Superior temporal gyrus (tissue), 1 donor: ENCODE results near the gene USF1.
"Not testable (repeated sequence)": the region's sequence is repeated elsewhere in the genome, so short reads cannot be mapped to it uniquely, and the experiment has no call there.

Experiments used
- DNase-seq: peaks from one replicate; pipeline ENCODE4 v3.0.0-alpha.2; 2016; ENCODE audit errors: extremely low spot score

The USF1 gene

GRCh38 chr1:161019111-161019660 is 26.6 kb downstream of the USF1 start:
- DNase-seq = not testable (repeated sequence)

- no peak for DNase-seq
Measured at GRCh38 chr1:161018631-161018930, 27.2 kb downstream of the USF1 start.

- no peak for DNase-seq
Measured at GRCh38 chr1:161017756-161018630, 27.8 kb downstream of the USF1 start.

- DNase-seq = not testable (repeated sequence)
Measured at GRCh38 chr1:161017181-161017580, 28.6 kb downstream of the USF1 start.

GRCh38 chr1:161016683-161017082 is 29.1 kb downstream of the USF1 start:
- DNase-seq = not testable (repeated sequence)

GRCh38 chr1:161013488-161014230 is 32.1 kb downstream of the USF1 start:
- peak; percentile 27 for DNase-seq

GRCh38 chr1:161013131-161013487 is 32.7 kb downstream of the USF1 start:
- no peak for DNase-seq

GRCh38 chr1:161012420-161012819 is 33.4 kb downstream of the USF1 start:
- no peak for DNase-seq

- no peak for DNase-seq
Measured at GRCh38 chr1:161009602-161010211, 36.1 kb downstream of the USF1 start.

- no peak for DNase-seq
Measured at GRCh38 chr1:161008869-161009510, 36.8 kb downstream of the USF1 start.

GRCh38 chr1:161007369-161007768 is 38.4 kb downstream of the USF1 start:
- DNase-seq = no peak

- DNase-seq = no peak
Measured at GRCh38 chr1:161006563-161006962, 39.2 kb downstream of the USF1 start.

- no peak for DNase-seq
Measured at GRCh38 chr1:161001525-161001924, 44.3 kb downstream of the USF1 start.

- no peak for DNase-seq
Measured at GRCh38 chr1:161000736-161001480, 44.9 kb downstream of the USF1 start.

GRCh38 chr1:160999376-160999775 is 46.4 kb downstream of the USF1 start:
- DNase-seq = no peak

- DNase-seq = peak; percentile 56
Measured at GRCh38 chr1:160997323-160998038, 48.3 kb downstream of the USF1 start.

- no peak for DNase-seq
Measured at GRCh38 chr1:160996178-160996577, 49.6 kb downstream of the USF1 start.

- peak; percentile 34 for DNase-seq
Measured at GRCh38 chr1:160993544-160994193, 52.1 kb downstream of the USF1 start.

GRCh38 chr1:160992036-160992435 is 53.7 kb downstream of the USF1 start:
- DNase-seq = not testable (repeated sequence)
